ENCODE measurements around the gene XYLB.

The XYLB gene

GRCh38 chr3:38323060-38323459, 23.5 kb upstream of the XYLB start:
- DNase-seq (ENCODE audit: low read depth in 2 of 2): no peak

GRCh38 chr3:38325256-38325655, 21.3 kb upstream of the XYLB start:
- DNase-seq (ENCODE audit: low read depth in 2 of 2): no peak

- no peak for DNase-seq (ENCODE audit: low read depth in 2 of 2)
These were observed 19.1 kb upstream of the XYLB start for GRCh38 chr3:38327335-38328009.

DNA sequence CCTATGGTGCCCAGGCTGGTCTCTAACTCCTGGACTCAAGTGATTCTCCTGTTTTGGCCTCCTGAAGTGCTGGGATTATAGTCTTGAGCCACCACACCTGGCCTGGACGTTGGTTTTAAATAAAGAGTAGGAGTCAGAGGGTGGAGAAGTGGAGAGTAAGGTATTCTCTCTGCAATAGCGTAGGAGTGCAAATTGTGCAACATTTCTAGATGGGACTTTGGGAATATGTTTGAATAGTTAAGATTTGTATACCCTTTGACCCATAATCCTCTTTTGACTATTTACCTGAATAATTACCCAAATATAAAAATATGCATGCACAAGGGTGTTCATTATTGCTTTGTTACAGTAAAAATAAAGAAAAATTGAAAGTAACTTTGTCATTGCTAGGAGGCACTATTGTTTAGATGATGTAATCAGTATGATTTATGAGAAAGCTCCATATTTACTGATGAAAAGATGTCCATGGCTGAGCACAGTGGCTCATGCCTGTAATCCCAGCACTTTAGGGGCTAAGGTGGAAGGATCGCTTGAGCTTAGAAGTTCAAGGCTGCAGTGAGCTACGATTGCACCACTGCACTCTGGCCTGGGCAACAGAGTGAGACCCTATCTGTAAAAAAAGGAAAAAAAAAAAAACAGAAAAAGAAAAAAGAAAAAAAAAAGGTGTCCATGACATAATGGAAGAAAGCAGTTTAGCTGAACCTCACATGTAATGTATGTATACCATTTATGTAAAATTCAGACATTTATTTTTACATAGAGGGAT, 15.1 kb upstream of the XYLB start:
- DNase-seq (ENCODE audit: low read depth in 2 of 2): no peak

GRCh38 chr3:38332201-38332600, 14.4 kb upstream of the XYLB start:
- DNase-seq (ENCODE audit: low read depth in 2 of 2): no peak

DNA sequence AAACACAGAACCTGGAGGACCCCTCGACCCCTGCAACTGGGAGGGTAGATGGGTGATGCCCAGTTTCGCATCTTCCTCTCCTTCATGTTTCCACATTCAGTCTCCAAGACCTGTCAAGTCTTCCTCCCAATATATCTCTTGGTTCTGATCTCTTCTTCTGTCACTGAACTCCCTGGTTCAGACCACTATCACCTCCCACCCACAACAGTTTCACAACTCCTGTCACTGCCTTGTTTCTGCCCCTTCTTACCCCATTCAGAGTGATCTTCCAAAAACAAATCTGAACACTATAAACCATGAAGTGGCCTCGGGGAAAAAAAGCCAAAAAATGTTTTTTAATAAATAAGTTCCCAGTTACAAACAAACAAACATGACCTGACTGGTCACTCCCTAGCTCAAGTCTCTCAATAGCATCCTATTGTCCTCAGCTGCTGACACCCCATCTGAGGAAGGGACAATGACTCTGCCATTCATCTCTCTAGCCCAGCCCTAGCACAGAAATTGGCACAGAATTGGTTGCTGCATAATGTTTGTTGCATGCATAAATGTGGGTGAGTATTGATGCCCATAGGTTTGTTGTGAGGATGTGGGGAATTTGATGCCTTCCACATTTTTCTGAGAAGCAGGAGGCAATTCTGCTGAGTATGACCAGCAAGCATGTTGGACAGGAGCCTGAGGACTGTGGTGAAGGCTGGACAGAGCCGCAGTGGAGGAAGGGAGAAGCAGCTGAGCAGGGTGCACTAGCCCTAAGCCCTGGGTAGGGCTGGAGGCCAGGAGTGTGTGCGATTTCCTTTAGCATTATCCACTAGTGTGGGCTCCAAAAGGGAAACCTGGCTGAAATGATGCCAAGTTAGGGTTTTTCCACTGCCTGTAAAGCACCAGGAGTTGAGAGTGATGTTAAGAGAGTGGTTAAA, 12.2 kb upstream of the XYLB start:
- DNase-seq (ENCODE audit: low read depth in 2 of 2): no peak

- no peak for DNase-seq (ENCODE audit: low read depth in 2 of 2)
These were observed 11.3 kb upstream of the XYLB start for GRCh38 chr3:38335263-38335662.

DNA sequence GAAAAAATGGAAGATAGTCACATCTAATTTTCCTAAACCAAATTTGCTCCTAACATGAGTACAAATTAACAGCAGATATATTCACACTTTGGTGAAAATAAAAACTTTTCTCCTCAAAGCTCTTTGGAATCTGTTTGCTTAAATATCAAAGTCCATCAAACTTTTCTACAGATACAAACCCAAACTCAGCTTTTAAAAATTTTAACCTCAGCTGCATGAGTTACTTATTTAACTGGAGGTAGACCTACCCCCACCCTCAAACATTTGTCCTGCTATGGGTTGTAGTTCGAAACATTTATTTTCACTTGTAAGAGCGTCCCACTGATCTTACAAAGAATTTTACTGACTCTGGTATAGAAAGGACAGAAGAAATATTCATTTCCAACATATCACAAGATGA, 8.9 kb upstream of the XYLB start:
- DNase-seq (ENCODE audit: low read depth in 2 of 2): no peak

- no peak for DNase-seq (ENCODE audit: low read depth in 2 of 2)
These were observed 2.6 kb upstream of the XYLB start for GRCh38 chr3:38343797-38344594.

DNA sequence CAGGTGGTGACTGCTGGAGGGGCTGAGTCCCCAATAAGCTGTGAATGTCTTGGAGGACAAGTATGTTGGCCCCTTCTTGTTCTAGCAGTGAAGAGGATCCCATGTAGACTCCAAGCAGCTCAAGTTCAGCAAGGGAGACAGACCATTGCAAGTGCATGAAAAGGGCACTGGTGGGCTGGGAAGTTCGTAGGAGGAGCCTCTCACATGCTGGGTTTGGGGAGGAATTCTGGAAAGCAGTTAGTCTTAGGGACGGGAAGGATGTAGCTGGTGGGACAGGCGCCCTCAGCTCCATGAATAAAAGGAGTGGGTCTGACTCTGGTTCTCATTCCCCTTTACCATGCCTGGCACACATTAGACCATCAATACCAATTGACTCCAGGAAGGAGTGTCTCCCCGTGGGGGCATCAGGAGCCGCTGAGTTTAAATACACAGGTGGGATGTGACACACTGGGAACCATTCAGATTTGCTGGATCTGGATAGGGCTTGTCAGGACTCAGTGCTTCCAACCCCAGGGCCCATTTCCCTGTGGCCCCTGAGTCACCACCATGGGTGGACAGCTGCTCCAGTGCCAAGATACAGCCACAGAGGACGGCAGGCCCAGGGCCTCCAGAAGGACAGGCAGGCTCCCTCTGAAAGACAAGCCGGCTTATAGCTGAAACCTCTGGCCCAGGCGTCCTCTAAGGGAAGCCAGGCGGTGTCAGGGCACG, 552 bp upstream of the XYLB start:
- no peak for DNase-seq (ENCODE audit: low read depth in 2 of 2)

GRCh38 chr3:38347421-38348200, 1.0 kb downstream of the XYLB start:
- DNase-seq (ENCODE audit: low read depth in 2 of 2): no peak

GRCh38 chr3:38348903-38349302, 2.3 kb downstream of the XYLB start:
- no peak for DNase-seq (ENCODE audit: low read depth in 2 of 2)

- no peak for DNase-seq (ENCODE audit: low read depth in 2 of 2)
These were observed 3.2 kb downstream of the XYLB start for GRCh38 chr3:38349684-38350359.

GRCh38 chr3:38353151-38353550, 6.6 kb downstream of the XYLB start:
- no peak for DNase-seq (ENCODE audit: low read depth in 2 of 2)

GRCh38 chr3:38354588-38355330, 8.2 kb downstream of the XYLB start:
- DNase-seq (ENCODE audit: low read depth in 2 of 2): no peak

DNA sequence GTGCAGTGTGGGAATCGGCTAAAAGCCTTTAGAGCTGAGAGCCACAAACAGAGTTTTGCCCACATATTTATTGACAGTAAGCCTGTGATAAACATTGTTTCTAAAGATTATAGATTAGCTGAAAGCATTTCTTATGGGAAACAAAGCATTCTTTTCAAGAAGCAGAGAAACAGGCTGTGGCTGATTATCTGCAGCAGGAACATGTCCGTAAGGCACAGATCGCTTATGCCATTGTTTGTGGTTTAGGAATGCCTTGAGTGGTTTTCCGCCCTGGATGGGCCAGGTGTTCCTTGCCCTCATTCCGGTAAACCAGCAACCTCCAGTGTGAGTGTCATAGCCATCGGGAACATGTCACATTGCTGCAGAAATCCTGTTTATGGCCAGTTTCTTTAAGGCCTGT, 12.5 kb downstream of the XYLB start:
- DNase-seq (ENCODE audit: low read depth in 2 of 2): no peak

DNA sequence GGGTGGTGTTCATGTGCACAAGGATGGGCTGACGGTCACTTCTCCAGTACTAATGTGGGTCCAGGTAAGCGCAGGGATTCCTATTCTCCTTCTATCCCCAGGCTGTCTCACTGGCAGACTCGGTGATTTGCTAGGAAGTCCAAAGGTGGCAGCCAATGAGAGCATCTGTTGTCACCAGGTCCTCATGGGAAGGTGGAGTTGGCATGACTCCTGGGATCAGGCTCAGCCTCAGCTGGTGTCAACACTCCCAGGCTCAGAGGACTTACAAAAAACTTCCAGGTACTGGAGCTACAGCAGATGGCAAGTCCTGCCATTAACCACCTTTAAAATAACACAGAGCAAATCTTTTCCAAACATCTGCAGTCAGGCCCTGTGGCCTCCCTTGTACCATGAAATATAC, 13.8 kb downstream of the XYLB start:
- no peak for DNase-seq (ENCODE audit: low read depth in 2 of 2)

- no peak for DNase-seq (ENCODE audit: low read depth in 2 of 2)
These were observed 14.9 kb downstream of the XYLB start for GRCh38 chr3:38361496-38361895.

- no peak for DNase-seq (ENCODE audit: low read depth in 2 of 2)
These were observed 16.2 kb downstream of the XYLB start for GRCh38 chr3:38362825-38363224.

Measured in stimulated activated CD4-positive, alpha-beta T cell treated with anti-CD3 and anti-CD28 coated beads, Interleukin-1b, Interleukin-23, amount 100 ng/mL, for 1 hour (primary cell).